ENCODE measurements around the gene ITPKA.

The ITPKA gene

GRCh38 chr15:41507820-41508290 is 14.2 kb downstream of the ITPKA start:
- in situ Hi-C loops (cut with HindIII; ENCODE audit: low sequenced_read_pairs): no loop called here

GRCh38 chr15:41510728-41511127 is 17.1 kb downstream of the ITPKA start:
- in situ Hi-C loops (cut with HindIII; ENCODE audit: low sequenced_read_pairs): no loop called here

- in situ Hi-C loops (cut with HindIII; ENCODE audit: low sequenced_read_pairs): no loop called here
Observed at GRCh38 chr15:41511331-41511898, 17.7 kb downstream of the ITPKA start.

- in situ Hi-C loops (cut with HindIII; ENCODE audit: low sequenced_read_pairs): no loop called here
Observed at GRCh38 chr15:41511899-41512369, 18.3 kb downstream of the ITPKA start.

GRCh38 chr15:41512512-41512939 is 18.9 kb downstream of the ITPKA start:
- in situ Hi-C loops (cut with HindIII; ENCODE audit: low sequenced_read_pairs): no loop called here

GRCh38 chr15:41512940-41513505 is 19.3 kb downstream of the ITPKA start:
- in situ Hi-C loops (cut with HindIII; ENCODE audit: low sequenced_read_pairs): no loop called here

- in situ Hi-C loops (cut with HindIII; ENCODE audit: low sequenced_read_pairs): no loop called here
Observed at GRCh38 chr15:41513506-41514227, 20.0 kb downstream of the ITPKA start, which contains the start of gene LTK. LTK (minus strand) TSS chr15:41513827; CDS start chr15:41513709, 118 bp downstream.

GRCh38 chr15:41517895-41518449 is 24.3 kb downstream of the ITPKA start:
- in situ Hi-C loops (cut with HindIII; ENCODE audit: low sequenced_read_pairs): no loop called here

GRCh38 chr15:41520636-41521035 is 27.0 kb downstream of the ITPKA start:
- in situ Hi-C loops (cut with HindIII; ENCODE audit: low sequenced_read_pairs): no loop called here

- in situ Hi-C loops (cut with HindIII; ENCODE audit: low sequenced_read_pairs): no loop called here
Observed at GRCh38 chr15:41521614-41522013, 27.9 kb downstream of the ITPKA start.

GRCh38 chr15:41523097-41523496 is 29.4 kb downstream of the ITPKA start:
- in situ Hi-C loops (cut with HindIII; ENCODE audit: low sequenced_read_pairs): no loop called here

GRCh38 chr15:41530363-41530956 is 36.8 kb downstream of the ITPKA start:
- in situ Hi-C loops (cut with HindIII; ENCODE audit: low sequenced_read_pairs): no loop called here

- in situ Hi-C loops (cut with HindIII; ENCODE audit: low sequenced_read_pairs): no loop called here
Observed at GRCh38 chr15:41535544-41535943, 41.9 kb downstream of the ITPKA start.

GRCh38 chr15:41536866-41537265 is 43.2 kb downstream of the ITPKA start:
- in situ Hi-C loops (cut with HindIII; ENCODE audit: low sequenced_read_pairs): no loop called here

GRCh38 chr15:41543521-41543870 is 49.8 kb downstream of the ITPKA start:
- in situ Hi-C loops (cut with HindIII; ENCODE audit: low sequenced_read_pairs): no loop called here

- in situ Hi-C loops (cut with HindIII; ENCODE audit: low sequenced_read_pairs): no loop called here
Observed at GRCh38 chr15:41544650-41545015, 51.0 kb downstream of the ITPKA start.

- in situ Hi-C loops (cut with HindIII; ENCODE audit: low sequenced_read_pairs): no loop called here
Observed at GRCh38 chr15:41545218-41545617, 51.5 kb downstream of the ITPKA start.

GRCh38 chr15:41546851-41547786 is 53.4 kb downstream of the ITPKA start:
- in situ Hi-C loops (cut with HindIII; ENCODE audit: low sequenced_read_pairs): no loop called here

- in situ Hi-C loops (cut with HindIII; ENCODE audit: low sequenced_read_pairs): no loop called here
Observed at GRCh38 chr15:41550066-41550775, 56.5 kb downstream of the ITPKA start.

All from DLD1 (cell line).